Ovary (tissue), 9 donors: ENCODE results near the gene ASB16. TPM values are rescaled to one million over a fixed set of nuclear protein-coding genes. Genes with fewer than 3 reads are reported as not detected.

Source experiments
- DNase-seq, 5 donors: peaks; one replicate each; pipeline ENCODE4 v3.0.0-alpha.2; 2019 to 2020
- H3K27ac ChIP-seq, 2 donors: fragments of 200-600 bp; one replicate each; pipeline versions ENCODE4 v1.5.1 to v1.8.0; 2019 to 2022
- H3K27me3 ChIP-seq: fragments of 200-600 bp; one replicate; pipeline ENCODE4 v1.8.0; 2022
- H3K36me3 ChIP-seq: fragments of 200-600 bp; sonication (generic); one replicate; pipeline ENCODE4 v1.5.1; 2019
- H3K4me1 ChIP-seq: one replicate; pipeline ENCODE4 v1.8.1; 2013; ENCODE audit warnings: mild to moderate bottlenecking, moderate library complexity; ENCODE audit not compliant: insufficient read depth
- H3K4me3 ChIP-seq: fragments of 200-600 bp; sonication (generic); one replicate; pipeline ENCODE4 v1.5.1; 2017
- H3K9me3 ChIP-seq, 2 donors: fragments of 200-600 bp in 1 of 2; sonication (generic) in 1 of 2; one replicate each; pipeline versions ENCODE4 v1.5.1 to v1.8.1; 2013 to 2019; ENCODE audit warnings: mild to moderate bottlenecking in 1 of 2, moderate library complexity in 1 of 2
- CTCF ChIP-seq, 3 donors: fragments of 450-650 bp in 2 of 3; fragments of 200-600 bp in 1 of 3; IDR thresholded peaks; one replicate each; pipeline versions ENCODE4 v1.5.1 to v1.8.0; 2016 to 2022; ENCODE audit warnings: antibody characterized with exemption in 3 of 3, mild to moderate bottlenecking in 1 of 3
- EP300 ChIP-seq: sonication (generic); formaldehyde crosslinking; IDR thresholded peaks from one replicate; pipeline ENCODE4 v1.6.1; 2017; ENCODE audit warnings: antibody characterized with exemption
- POLR2A ChIP-seq: fragments of 450-650 bp; IDR thresholded peaks from one replicate; pipeline ENCODE4 v1.6.1; 2017; ENCODE audit warnings: antibody characterized with exemption, mild to moderate bottlenecking, moderate library complexity
- WGBS, 3 donors: extraction: QIAGEN DNeasy Blood & Tissue Kit in 1 of 3; methylation state at CpG; one replicate each; pipeline versions ENCODE4 v1.1.5 to v1.1.7; 2013 to 2017; 5-methylcytosine and 5-hydroxymethylcytosine counted together
- intact Hi-C, 4 donors: fragments of 100-400 bp; cut with DNase I; formaldehyde crosslinking; loops; one replicate each; pipeline versions ENCODE4 v1.11.0 to v1.15.1; 2022 to 2023
- polyA plus RNA-seq, 2 donors: library from polyadenylated mRNA; stranded (reverse); fragments of 200-250 nt in 1 of 2; fragments of 350-450 nt in 1 of 2; fragmentation: Illumina TruSeq in 1 of 2; extraction: RNeasy Lipid Tissue Mini Kit (QIAGEN cat#74804) in 1 of 2; gene quantifications; one replicate each; pipeline ENCODE4 v1.2.3, GENCODE V29; 2013 to 2014
- total RNA-seq, 7 donors: library from RNA; depleted of rRNA in 2 of 7; stranded (reverse); fragments of >200 nt in 2 of 7; fragmentation: NEBNext Ultra II Directional in 3 of 7; extraction: Animal tissue kit (Norgen Biotek cat#: 25700) in 3 of 7; gene quantifications; one replicate each; pipeline versions ENCODE4 v1.1.0 to v1.2.4, GENCODE V29; 2016 to 2023
- donor health status: DM: no; HTN: no; CAD: no; lungs with moderate emphysema.
- donor health status: DM: no; HTN: no; CAD: no.
- donor health status: Bipolar disorder and iron deficiency.
- donor health status: DM: yes; HTN: yes; CAD: no.
- donor health status: DM: no; HTN: no; CAD: no.
- donor health status: DM: yes; HTN: yes; CAD: no.

Gene ASB16
- total and polyA plus RNA-seq, 9 donors = 0.10 to 1.8 (median 0.98) TPM; not detected in 1

DNA sequence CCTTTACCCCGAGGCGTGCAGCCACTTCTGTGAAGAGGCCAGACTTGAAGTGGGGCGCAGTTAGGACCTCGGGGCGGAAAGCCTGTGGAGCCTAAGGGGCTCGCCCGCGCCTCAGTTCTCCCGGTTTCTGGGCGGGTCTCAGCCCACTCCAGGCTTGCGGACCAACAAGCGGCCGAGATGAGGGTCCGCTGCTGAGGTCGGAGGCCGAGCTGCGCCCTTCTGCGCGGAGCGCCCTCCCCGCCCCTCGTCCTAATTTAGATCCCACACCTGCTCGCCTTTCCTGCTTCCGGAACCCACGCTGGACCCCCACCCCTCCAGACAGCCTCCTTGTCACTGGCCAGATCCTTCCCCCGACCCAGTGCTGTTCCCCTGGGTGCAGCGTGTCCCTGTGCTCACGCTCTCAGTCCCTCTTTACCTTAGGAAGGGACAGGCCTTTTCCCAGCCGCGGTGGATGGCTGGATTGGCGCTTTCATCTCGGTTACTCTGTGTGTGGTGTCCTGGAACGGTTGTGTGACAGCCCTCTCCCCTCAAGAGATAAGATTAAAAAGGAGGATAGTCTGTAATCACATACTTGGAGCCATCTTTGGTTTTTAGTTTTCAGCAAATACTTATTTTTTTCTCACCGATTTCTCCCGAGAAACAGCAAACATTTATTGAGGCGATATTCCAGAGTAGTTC is 30.1 kb downstream of the ASB16 start:
- intact Hi-C loops = loop anchor here in 1 of 4 donors (10.0 kb wide), 1 partner anchor 154 kb away; no protein-coding TSS in a partner anchor
- Histone ChIP-seq H3K4me1 (no peaks in the 10 kb centered on the region), H3K9me3 (no peaks in the 10 kb centered on the region), H3K27me3 (no peaks in the 10 kb centered on the region), H3K36me3 (no peaks in the 10 kb centered on the region), H3K4me3 (peak overlapping the region; percentile 83), H3K27ac (peak overlapping the region; percentile 54 to 95)
- TF ChIP-seq EP300 (no peak), CTCF (IDR thresholded peaks at IDR 0.05) (no peak), POLR2A (peak; percentile 25)
- 5 to 7% (median 5%) methylated on average over 28 to 36 of the region's 36 CpGs for WGBS, 3 donors
- DNase-seq = peak in 1 of 5 donors; percentile 49

GRCh38 chr17:44202756-44203155 is 32.3 kb downstream of the ASB16 start:
- Histone ChIP-seq H3K9me3 (no peaks in the 10 kb centered on the region), H3K36me3 (no peaks in the 10 kb centered on the region), H3K27ac (no peak overlapping the region), H3K4me1 (no peaks in the 10 kb centered on the region), H3K4me3 (no peak overlapping the region), H3K27me3 (no peaks in the 10 kb centered on the region)
- peak in 1 of 5 donors; percentile 17 for DNase-seq
- 77 to 86% (median 81%) methylated on average over 4 of the region's 4 CpGs for WGBS, 3 donors
- TF ChIP-seq CTCF (IDR thresholded peaks at IDR 0.05) = no peak
- no peak for TF ChIP-seq EP300
- no peak for TF ChIP-seq POLR2A
- intact Hi-C loops = loop anchor here in 1 of 4 donors (10.0 kb wide), 1 partner anchor 152 kb away; no protein-coding TSS in a partner anchor

DNA sequence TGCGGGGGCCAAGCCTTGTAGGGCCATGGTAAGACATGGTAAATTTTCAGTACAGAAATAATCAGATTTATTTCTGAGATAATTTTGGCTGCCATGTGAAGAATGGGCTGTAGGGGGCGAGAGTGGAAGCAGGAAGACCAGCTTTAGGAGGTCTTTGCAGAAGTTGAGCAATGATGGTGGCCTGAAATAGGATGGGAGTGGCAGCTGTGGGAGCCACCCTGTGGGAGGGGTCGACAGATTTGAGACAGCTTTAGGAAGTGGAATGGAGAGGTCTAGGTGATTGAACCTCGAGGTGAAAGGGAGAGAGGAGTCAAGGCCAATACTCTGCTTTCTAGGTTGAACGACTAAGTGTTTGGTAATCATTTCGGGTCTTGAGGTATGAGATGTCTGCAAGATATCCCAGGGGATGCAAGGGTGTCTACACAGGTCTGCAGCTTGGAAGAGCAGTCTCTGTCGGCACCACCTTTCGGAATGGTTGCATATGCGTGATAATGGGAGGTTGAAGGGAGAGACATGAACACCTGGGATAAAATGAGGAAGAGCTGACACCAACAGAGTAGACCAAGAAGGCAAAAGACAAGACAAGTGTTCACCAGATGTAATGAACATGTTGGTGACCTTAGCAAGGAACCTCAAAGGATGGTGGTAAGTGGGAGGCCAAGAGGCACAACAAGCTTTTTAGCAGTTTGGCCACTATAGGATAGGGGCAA is 33.4 kb downstream of the ASB16 start:
- H3K4me3 ChIP-seq = no peak overlapping the region
- no peaks in the 10 kb centered on the region for H3K9me3 ChIP-seq
- intact Hi-C loops = loop anchor here in 1 of 4 donors (10.0 kb wide), 1 partner anchor 151 kb away; no protein-coding TSS in a partner anchor
- no peak for TF ChIP-seq EP300
- TF ChIP-seq POLR2A = no peak
- TF ChIP-seq CTCF (IDR thresholded peaks at IDR 0.05) = no peak
- H3K36me3 ChIP-seq = no peaks in the 10 kb centered on the region
- DNase-seq = no peak
- 53 to 58% (median 57%) methylated on average over 9 of the region's 9 CpGs for WGBS, 3 donors
- no peak overlapping the region for H3K27ac ChIP-seq
- H3K27me3 ChIP-seq = no peaks in the 10 kb centered on the region
- H3K4me1 ChIP-seq = no peaks in the 10 kb centered on the region

DNA sequence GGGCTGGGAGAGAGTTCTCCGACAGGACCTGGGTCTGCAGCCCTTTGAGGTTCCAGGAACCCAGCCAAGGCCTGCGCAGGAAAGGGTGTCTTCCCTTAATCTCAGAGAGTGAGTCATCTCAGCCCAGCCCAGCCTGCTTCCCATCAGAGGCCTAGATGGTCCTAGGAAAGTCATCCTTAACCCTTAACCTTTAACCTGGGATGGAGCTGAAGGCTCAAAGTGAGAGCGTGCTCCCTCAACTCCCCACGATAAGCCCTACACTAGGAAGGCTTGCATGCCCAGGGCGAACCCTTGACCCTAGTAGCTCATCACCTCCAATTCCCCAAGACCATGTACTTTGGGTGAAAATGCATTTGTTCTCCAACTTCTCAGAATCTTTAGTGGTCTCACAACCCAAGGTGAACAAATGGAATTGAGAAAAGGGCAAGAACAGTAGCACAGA is 34.0 kb downstream of the ASB16 start:
- DNase-seq = peak in 2 of 5 donors; percentile 53 to 55
- WGBS, 3 donors = 33 to 35% (median 35%) methylated on average over 5 of the region's 5 CpGs

More for the DNA sequence above, 34.0 kb downstream of the ASB16 start:
- Histone ChIP-seq H3K27me3 (no peaks in the 10 kb centered on the region), H3K4me3 (no peak overlapping the region), H3K36me3 (no peaks in the 10 kb centered on the region), H3K4me1 (no peaks in the 10 kb centered on the region), H3K27ac (no peak overlapping the region), H3K9me3 (no peaks in the 10 kb centered on the region)
- TF ChIP-seq CTCF (IDR thresholded peaks at IDR 0.05) (no peak), EP300 (no peak), POLR2A (no peak)
- intact Hi-C loops = loop anchor here in 1 of 4 donors (10.0 kb wide), 1 partner anchor 150 kb away; no protein-coding TSS in a partner anchor
